ENCODE data around the gene THADA.

GRCh38 chr2:43356774-43357173, 239.1 kb downstream of the THADA start:
- TF ChIP-seq CTCF (IDR thresholded peaks at IDR 0.05; ENCODE audit: low read depth, low read length) (no peak), EZH2phosphoT487 (IDR thresholded peaks at IDR 0.05; ENCODE audit: low read depth) (no peak)
